Adrenal gland (tissue), 12 donors: ENCODE measurements around the gene SRCAP. TPM values are rescaled to one million over a fixed set of nuclear protein-coding genes. Genes with fewer than 3 reads are reported as not detected.

Experiments used
- DNase-seq, 7 donors: peaks; one replicate each; pipeline ENCODE4 v3.0.0-alpha.2; 2019 to 2020
- H3K27ac ChIP-seq, 5 donors: fragments of 200-600 bp; sonication (generic) in 4 of 5; 1 replicate in 3 of 5; 2 replicates in 2 of 5; pipeline versions ENCODE4 v1.5.1 to v1.8.0; 2016 to 2020; ENCODE audit warnings: mild to moderate bottlenecking in 1 of 5
- H3K27me3 ChIP-seq: fragments of 200-600 bp; 2 replicates; pipeline ENCODE4 v1.8.0; 2021
- H3K36me3 ChIP-seq, 2 donors: fragments of 200-600 bp; replicated peaks in 1 of 2; 1 replicate in 1 of 2; 2 replicates in 1 of 2; pipeline versions ENCODE4 v1.5.1 to v1.8.0; 2018 to 2022
- H3K4me1 ChIP-seq, 2 donors: fragments of 200-600 bp; replicated peaks in 1 of 2; 1 replicate in 1 of 2; 2 replicates in 1 of 2; pipeline versions ENCODE4 v1.5.1 to v1.8.0; 2018 to 2021
- H3K4me3 ChIP-seq, 4 donors: fragments of 200-600 bp; sonication (generic) in 3 of 4; one replicate each; pipeline ENCODE4 v1.5.1; 2016 to 2018
- H3K9me3 ChIP-seq, 3 donors: fragments of 200-600 bp; sonication (generic) in 1 of 3; replicated peaks in 1 of 3; 1 replicate in 2 of 3; 2 replicates in 1 of 3; pipeline versions ENCODE4 v1.5.1 to v1.8.0; 2016 to 2021
- POLR2A ChIP-seq, 2 donors: fragments of 450-650 bp; IDR thresholded peaks; one replicate each; pipeline ENCODE4 v1.6.1; 2017; ENCODE audit warnings: antibody characterized with exemption in 2 of 2, mild to moderate bottlenecking in 2 of 2, moderate library complexity in 1 of 2
- WGBS, 4 donors: extraction: QIAGEN DNeasy Blood & Tissue Kit in 2 of 4; methylation state at CpG; one replicate each; pipeline versions ENCODE4 v1.1.5 to v1.1.7; 2013 to 2017; 5-methylcytosine and 5-hydroxymethylcytosine counted together
- intact Hi-C, 2 donors: fragments of 100-400 bp; cut with DNase I; formaldehyde crosslinking; loops; one replicate each; pipeline versions ENCODE4 v1.14.1 to v1.15.0; 2022 to 2023
- polyA plus RNA-seq, 3 donors: library from polyadenylated mRNA; stranded (reverse); fragments of 200-250 nt in 2 of 3; fragments of 350-450 nt in 1 of 3; fragmentation: Illumina TruSeq in 1 of 3; extraction: RNeasy Lipid Tissue Mini Kit (QIAGEN cat#74804) in 1 of 3; gene quantifications; one replicate each; pipeline ENCODE4 v1.2.3, GENCODE V29; 2013 to 2014
- total RNA-seq, 9 donors: library from RNA; depleted of rRNA in 4 of 9; stranded (reverse); fragments of >200 nt in 4 of 9; fragments of 120-200 nt in 1 of 9; fragmentation: NEBNext Ultra II Directional in 1 of 9; extraction: Animal tissue kit (Norgen Biotek cat#: 25700) in 1 of 9; gene quantifications; one replicate each; pipeline versions ENCODE4 v1.1.0 to v1.2.4, GENCODE V29; 2013 to 2023
- TF ChIP-seq, protein P1 (sequence below), 6 experiments: fragments of 450-650 bp in 4 of 6; fragments of 200-600 bp in 2 of 6; sonication (generic) in 1 of 6; IDR thresholded peaks; 1 replicate in 5 of 6; 2 replicates in 1 of 6; pipeline versions ENCODE4 v1.5.1 to v1.8.0; 2016 to 2021; ENCODE audit warnings: antibody characterized with exemption in 6 of 6, mild to moderate bottlenecking in 2 of 6, moderate library complexity in 1 of 6
- donor health status: healthy with polysubstance abuse.
- donor health status: Bipolar disorder and iron deficiency.
- donor health status: DM: yes; HTN: yes; CAD: no.
- donor health status: DM: no; HTN: no; CAD: no.
- donor health status: DM: no; HTN: no; CAD: no.
- donor health status: DM: yes; HTN: yes; CAD: no.

The SRCAP gene
- total and polyA plus RNA-seq, 12 donors = 3.7 to 82.4 (median 46.6) TPM

DNA sequence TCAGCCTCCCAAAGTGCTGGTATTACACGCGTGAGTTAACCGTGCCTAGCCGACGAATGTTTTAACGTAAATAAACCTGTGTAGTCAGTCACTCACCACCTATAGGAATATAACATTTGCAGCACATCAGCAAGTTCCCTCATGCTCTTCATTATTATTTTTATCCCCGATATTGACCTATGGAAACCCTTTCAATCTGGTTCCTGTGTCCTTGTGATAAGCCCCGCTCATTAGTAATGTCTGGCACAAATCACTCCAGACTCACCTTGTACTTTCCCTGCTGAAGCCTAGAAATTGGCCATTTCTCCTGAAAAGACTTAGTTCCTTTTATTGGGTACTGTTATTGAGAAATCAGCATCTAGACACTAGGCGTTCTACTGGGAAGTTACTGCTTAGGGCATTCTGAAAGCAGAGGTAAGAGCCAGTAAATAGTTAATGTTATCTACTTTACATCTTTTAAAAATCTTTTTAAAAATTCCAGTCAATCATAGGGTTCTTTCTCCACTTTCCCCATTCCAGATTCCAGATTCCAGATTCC lies 47.7 kb downstream of the SRCAP start:
- Histone ChIP-seq H3K9me3 (no peaks in the 10 kb centered on the region), H3K36me3 (peaks cover 0 to 18% of the 10 kb centered on the region in 2 donors), H3K4me1 (peaks cover 0 to 10% of the 10 kb centered on the region in 2 donors), H3K27ac (no peak overlapping the region), H3K27me3 (no peaks in the 10 kb centered on the region), H3K4me3 (no peak overlapping the region)
- 73 to 76% (median 75%) methylated on average over 9 of the region's 9 CpGs for WGBS, 4 donors
- intact Hi-C loops = no loop called here
- no peak for TF ChIP-seq POLR2A (IDR thresholded peaks at IDR 0.05)
- TF ChIP-seq, protein P1, sequence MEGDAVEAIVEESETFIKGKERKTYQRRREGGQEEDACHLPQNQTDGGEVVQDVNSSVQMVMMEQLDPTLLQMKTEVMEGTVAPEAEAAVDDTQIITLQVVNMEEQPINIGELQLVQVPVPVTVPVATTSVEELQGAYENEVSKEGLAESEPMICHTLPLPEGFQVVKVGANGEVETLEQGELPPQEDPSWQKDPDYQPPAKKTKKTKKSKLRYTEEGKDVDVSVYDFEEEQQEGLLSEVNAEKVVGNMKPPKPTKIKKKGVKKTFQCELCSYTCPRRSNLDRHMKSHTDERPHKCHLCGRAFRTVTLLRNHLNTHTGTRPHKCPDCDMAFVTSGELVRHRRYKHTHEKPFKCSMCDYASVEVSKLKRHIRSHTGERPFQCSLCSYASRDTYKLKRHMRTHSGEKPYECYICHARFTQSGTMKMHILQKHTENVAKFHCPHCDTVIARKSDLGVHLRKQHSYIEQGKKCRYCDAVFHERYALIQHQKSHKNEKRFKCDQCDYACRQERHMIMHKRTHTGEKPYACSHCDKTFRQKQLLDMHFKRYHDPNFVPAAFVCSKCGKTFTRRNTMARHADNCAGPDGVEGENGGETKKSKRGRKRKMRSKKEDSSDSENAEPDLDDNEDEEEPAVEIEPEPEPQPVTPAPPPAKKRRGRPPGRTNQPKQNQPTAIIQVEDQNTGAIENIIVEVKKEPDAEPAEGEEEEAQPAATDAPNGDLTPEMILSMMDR (IDR thresholded peaks at IDR 0.05) = no peak
- DNase-seq = no peak

DNA sequence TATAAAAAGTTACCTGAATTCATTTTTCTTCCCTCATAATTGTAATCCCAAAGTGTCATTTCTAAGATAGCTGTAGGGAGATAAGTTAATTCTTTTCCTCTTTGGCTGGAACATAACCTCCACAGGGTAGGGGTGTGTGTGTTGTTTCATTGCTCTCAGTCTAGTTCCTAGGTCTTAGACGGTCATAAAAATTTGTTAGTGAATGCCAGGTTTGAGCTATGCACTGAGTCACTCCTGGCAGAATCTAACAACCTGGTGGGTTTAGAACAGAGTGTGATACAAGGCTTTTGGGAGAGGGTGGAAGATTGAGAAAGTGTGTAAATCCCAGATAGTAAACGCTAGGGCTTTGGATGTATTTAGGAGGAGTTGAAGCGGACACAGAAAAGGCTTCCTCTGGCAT lies 48.4 kb downstream of the SRCAP start:
- 26 to 42% (median 37%) methylated on average over 3 of the region's 3 CpGs for WGBS, 4 donors
- TF ChIP-seq, protein P1 (IDR thresholded peaks at IDR 0.05) = peak in 1 of 6 experiments; percentile 10
- TF ChIP-seq POLR2A (IDR thresholded peaks at IDR 0.05) = no peak
- Histone ChIP-seq H3K4me3 (peak overlapping the region in 1 of 4 donors; percentile 85), H3K27ac (peak overlapping the region in 4 of 5 donors; percentile 70 to 86 (median 78)), H3K9me3 (no peaks in the 10 kb centered on the region), H3K4me1 (peaks cover 0 to 8% of the 10 kb centered on the region in 2 donors), H3K36me3 (peaks cover 0 to 18% of the 10 kb centered on the region in 2 donors), H3K27me3 (no peaks in the 10 kb centered on the region)
- peak in 1 of 7 donors; percentile 9 for DNase-seq
- intact Hi-C loops = no loop called here

DNA sequence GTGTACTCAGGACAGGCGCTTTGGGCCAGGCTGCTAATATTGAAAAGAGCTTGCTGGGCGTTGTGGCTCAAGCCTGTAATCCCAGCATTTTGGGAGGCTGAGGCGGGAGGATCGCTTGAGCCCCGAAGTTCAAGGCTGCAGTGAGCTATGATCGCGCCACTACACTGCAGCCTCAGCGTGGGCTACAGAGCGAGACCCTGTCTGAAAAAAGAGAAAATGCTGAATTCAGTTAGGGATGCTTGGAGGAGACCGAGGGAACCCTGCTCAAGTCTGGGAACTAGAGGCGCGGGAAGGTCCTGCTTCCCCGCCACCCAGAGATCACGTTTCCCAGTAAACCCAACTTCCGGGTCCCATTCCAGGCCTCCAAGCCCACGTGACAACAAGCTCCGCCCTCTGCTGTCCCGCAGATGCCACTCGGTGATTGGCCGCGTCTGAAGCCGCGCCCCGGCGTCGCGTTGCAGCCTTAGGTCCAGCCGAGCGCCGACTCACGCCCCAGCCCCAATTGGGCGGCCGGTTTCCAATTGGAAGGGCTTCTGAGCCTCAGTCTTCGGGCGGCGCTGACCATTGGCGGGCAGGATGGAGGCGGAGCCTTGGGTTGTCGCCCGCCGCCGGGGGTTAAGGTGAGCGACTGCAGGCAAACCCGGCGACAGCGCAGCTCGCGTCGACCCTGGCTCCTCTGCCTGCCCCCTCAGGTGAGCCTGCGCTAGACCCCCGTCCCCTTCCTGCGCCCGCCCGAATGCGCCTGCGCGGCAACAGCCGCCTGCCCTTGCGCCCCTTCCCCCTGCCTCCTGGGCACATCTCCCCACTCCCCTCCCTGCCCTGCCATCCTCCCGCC lies 49.0 kb downstream of the SRCAP start, which contains the start of gene PHKG2:
TSS of gene PHKG2 (plus strand) at position 627 of the 835 bp plus-strand sequence. CDS start 396 bp downstream, outside the sequence.
- peak within 1 kb of the TSS in 4 of 5 donors; percentile 73 to 93 (median 82) for H3K27ac ChIP-seq
- intact Hi-C loops = no loop called here
- H3K4me3 ChIP-seq = peak within 1 kb of the TSS in 2 of 4 donors; percentile 85 to 98

More for the DNA sequence above, 49.0 kb downstream of the SRCAP start, which contains the start of gene PHKG2:
- Histone ChIP-seq H3K36me3 (peaks cover 0 to 23% of the 10 kb centered on the region in 2 donors), H3K4me1 (peaks cover 0 to 8% of the 10 kb centered on the region in 2 donors), H3K9me3 (no peaks in the 10 kb centered on the region), H3K27me3 (no peaks in the 10 kb centered on the region)
- peak; percentile 98 to 100 (median 100) for DNase-seq
- 2 to 9% (median 4%) methylated on average over 8 to 60 of the region's 60 CpGs for WGBS, 4 donors
- peak in 1 of 2 donors; percentile 80 for TF ChIP-seq POLR2A (IDR thresholded peaks at IDR 0.05)
- TF ChIP-seq, protein P1 (IDR thresholded peaks at IDR 0.05) = peak in 1 of 6 experiments; percentile 3
